HS-27A (cell line): ENCODE data around the gene SCRT2.

Experiments
- DNase-seq: peaks from one replicate; pipeline ENCODE4 v3.0.0-alpha.2; 2012; ENCODE audit warnings: low read depth, missing footprints

Gene SCRT2

DNA sequence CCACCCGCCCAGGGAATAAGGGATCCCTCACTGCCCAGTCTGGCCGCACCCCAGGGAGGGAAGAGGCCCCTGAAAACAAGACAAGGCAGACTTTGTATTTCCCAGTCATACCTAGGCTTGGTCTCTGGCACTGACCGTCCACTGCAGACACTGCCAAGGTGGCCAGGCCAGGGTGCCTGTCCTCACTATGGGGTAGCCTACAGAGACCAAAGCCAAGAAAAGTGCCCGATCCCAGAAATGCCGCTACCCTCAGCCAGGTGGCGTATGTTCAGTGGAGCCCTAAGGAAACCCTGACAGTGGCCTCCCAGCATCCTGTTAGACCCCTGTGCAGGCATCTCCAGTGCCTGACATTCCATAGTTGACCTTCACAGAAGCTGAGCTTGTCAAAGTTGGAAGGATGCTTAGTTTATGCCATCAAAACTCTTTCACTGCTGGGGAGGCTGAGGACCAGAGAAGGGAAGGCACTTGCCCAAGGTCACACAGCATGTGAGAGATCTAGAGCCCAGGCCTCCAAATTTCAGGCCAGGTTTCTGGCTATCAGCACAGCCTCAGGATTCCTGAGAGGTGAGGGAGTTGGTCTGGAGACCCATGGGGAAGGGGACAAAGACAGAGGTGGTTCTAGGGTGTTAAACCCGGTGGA is 2.5 kb downstream of the SCRT2 start:
- no peak for DNase-seq

DNA sequence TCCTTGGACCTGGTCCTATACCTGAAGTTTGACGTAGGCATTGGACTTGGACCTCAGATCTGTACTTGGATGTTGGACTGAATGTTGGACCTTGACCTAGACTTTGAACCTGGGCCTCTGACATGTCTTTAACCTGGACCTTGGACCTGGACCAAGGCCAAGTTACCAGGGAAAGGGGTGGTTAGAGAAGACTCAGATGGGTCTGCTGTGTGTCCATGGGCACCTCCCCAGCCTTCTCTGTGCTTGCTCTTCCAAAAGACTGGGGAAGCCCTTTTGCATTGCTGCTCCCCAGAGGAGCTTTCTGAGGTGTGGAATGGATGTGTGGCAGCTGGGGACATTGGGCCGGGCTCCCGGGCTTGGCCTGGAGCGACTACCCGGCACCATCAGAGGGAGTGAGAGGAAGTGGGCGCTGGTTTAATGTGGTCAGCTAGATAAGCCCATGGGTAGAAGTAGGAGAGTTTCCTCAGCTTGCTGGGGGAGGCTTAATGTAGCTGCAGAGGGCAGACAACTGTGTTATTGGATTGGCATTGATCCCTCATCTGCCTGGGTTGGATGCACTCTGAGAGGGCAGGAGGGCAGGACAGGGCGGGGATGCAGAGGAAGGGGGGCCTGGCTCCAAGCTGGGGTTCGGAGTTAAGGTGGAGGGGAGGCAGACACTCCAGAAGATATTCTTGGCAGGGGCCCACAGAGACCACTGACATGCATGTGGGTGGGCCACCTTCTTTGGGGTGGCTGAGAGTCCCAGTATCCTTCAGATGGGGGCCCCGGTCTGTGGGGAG is 4.2 kb downstream of the SCRT2 start:
- DNase-seq, result no peak

DNA sequence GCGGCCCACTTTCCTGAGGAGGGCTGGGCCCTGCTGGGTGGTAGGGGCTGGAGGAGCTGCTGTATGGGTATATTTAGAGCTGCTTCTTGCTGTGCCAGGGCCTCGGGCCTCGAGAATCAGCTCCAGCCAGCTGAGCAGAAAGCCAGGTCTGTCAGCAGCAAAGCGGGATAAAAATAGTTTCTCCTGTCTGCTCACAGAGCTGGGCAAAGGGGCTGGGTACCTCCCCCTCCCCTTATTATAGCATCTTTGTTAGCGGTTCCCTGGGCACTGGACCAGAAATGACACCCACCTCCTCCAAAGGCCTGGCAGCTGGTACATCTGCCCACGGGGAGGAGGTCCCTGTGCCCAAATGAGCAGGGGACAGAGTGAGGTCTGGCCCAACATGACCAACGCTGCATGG is 6.0 kb downstream of the SCRT2 start:
- no peak for DNase-seq

DNA sequence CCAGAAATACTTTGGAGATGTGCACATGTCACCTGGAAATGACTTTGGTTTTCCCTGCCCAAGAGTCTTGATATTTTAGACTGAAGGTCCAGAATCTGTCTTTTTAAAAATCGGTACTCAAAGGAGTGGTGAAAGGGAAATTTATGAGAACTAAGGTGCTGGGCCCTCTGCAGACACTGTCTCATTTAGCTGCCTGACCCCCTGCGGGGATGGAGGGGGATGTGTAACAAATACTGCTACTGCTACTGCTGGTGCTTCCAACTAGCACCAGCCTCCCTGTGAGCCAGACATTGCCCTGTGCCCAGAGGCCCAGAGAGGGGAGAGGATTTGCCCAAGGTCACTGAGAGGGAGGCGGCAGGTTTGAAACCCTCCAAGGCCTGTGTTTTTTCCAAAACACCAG is 7.0 kb downstream of the SCRT2 start:
- DNase-seq, result no peak

DNA sequence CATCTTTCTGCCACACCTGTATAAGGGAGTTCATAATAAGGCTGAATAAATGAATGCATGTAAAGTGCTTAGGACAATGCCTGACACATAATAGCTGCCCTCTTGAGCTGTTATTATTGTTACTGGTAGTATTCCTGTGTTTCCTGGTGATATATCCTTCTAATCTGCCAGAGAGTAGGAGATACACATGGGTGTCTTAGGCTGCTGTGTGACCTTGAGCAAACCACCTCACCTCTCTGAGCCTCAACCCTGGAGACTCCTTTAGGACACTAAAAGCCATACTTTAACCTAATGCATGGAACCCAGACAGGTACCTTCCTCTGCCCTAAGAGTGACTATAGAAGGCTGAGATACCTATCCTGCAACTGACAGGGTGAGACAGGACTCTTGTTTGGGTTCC is 7.6 kb downstream of the SCRT2 start:
- DNase-seq, result no peak

DNA sequence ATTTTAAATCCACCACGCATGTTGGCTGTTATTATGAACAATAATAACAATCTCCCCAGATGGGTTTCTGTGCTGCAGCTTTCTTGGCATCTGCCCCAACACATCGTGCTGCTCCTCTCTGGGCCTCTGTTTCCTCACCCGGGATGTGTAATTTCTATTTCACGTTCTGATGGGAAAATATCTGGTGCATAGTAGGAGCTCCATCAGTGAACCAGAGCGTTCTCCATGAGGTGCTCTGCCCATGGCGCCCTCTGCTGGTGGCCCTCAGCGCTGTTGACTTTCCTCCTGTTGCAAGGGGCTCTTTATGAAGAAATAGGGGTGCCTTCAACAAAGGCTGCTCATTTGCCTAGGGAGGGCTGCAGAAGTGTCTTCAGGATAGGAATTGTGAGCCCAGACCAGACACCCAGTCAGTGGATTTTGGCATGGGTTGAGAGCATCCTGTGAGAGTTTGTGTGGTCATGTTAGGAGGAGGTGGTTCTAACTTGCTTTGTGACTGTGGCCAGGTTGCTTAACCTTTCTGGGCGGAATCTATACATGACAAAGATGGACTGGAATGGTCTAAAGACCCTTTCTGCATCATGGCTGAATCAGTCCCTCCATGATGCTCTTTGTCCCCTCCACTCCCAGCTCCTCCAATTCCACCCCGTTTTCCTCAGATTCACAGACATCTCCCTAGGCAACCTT is 8.1 kb downstream of the SCRT2 start:
- no peak for DNase-seq

DNA sequence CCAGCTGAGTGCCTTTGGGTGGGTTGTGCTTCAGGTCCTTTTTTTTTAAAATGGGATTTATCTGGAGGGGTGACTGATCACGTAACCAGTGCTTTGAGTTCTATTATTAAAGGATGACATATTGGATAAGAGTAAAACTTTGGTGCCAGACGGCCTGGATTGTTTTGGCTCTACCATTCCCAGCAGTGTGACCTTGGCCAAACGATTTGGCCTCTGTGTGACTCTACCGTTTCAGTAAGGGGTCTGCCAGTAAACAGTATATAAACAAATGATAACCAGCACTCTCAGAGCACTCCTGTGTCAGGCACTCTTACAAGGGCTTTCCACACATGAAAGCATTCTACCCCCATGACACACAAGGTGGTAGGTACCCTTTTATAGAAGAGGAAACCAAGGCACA is 8.7 kb downstream of the SCRT2 start:
- no peak for DNase-seq

DNA sequence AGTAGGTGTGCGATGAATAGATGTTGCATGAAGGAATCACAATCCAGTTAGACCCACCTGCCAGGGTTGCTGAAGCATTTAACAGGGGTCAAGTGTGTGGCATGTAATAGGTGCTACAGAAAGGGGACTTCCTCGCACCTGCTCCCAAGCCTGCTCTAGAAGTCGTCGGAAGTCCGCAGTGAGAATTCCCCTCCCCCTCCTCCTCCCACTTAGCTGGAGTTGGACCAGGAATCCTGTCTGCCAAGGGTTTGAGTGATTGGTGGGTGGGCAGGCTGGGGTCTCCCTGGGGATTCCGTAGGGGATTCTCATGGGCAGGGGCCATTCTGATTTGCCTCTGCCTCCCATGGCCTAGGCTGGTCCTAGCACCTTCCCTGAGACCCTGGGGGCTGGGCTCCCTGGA is 10.3 kb downstream of the SCRT2 start:
- no peak for DNase-seq

DNA sequence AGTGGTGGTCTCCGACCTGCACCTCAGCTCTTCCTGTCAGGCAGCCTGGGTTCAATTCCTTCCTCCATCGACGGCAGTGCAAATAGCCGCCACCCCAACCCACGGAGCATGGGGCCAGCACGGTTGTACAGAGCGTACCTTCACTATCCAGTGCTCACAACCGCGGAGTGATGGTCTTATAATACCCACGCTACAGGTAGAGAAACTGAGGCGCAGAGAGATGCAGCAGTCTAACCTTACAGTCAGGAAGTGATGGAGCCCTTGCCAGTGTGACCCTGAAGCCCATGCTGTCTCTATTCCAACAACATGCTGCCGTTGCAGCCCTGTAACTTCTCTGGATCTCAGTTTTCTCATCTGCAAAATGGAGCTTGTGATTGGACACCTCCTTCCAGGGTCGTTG is 11.0 kb downstream of the SCRT2 start:
- DNase-seq, result no peak

DNA sequence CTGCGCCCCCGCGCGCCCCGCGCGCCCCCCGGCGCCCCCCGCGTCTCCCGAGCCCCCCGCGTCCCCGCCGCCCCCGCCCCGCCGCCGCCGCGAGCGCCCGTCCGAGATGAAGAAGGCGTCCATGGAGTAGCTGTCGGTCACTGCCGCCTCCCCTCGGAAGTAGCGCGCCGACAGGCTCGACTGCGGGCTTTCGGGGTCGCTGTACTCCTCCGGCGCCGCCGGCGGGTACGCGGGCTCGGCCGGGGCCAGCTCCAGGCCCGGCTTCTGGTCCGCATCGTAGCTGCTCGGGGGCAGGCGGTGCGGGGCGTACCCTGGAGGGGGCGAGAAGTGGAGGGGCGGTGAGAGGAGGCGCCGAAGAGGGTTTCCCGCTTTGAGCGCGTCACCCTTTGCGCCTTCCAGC is 11.5 kb downstream of the SCRT2 start:
- no peak for DNase-seq

DNA sequence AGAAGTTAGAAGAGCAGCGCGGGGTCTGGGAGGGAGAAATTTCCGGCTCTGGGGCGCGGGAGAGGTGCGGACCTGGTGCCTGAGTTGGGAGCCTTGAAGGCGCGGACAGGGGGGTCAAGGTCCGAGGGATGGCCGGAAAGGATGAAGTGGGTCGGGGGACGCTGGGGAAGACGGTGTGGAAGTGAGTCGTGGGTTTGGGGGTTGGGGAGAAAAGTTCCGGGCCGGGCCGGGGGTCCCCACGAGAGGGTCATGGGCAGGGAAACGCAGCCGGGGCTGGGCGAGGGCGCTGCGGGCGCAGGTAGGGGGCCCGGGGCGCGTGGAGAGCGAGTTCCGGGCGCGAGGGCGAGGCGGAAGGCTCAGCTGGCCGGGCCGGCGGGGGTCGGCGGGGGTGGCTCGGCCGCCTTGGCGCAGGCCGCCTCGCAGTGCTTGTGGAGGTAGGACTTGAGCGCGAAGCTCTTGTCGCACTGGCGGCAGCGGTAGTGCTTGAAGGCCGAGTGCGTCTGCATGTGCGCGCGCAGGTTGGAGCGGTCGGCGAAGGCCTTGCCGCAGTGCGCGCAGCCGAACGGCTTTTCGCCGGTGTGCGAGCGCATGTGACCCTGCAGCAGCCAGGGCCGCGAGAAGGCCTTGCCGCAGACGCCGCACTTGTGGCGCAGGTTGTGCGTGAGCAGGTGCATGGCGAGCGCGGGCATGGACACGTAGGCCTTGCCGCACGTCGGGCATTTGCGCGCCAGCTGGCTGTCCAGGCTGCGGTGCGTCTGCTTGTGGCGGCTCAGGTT is 12.1 kb downstream of the SCRT2 start:
- no peak for DNase-seq

DNA sequence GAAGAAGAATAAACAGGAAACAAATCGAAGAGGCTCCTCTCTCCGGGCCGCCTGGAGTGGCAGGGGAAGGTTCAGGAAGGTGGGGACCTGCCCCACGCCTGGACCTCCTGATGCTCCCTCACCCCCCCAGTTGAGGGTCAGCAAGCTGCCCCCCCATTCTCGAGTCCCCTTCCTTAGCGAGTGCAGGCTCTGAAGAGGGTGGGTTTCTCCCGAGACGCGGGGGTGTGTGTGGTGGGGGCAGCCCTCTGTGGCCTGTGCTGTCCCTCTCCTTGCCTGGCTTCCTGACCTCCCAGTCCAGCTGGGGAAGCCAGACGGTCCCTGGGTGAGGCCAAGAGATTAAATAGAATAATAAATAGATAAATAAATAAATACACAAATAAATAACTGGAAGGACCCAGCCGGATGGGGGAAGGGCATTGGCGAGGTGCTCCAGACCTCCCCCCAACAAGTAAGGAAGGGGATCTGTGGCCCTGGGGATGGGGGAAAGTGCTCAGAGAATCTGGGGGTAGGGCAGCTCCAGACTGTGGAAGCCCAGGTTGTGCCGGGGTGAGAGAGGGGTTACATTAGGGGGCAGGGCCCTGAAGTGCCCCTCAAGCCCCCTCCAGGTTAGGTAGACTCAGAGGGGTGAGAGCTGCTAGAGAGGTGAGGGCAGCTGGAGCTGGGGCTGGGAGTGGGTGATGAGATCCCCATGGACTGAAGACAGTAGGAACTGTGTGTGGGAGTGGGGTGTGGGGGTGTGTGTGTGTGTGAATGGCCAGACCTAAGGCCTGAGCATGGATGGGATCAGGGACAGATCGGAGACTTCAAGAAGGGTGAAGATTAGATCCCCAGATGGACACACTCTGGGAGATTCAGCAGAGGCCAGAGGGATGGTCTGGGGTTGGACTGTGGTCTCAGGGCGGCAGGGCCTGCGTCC is 13.1 kb downstream of the SCRT2 start:
- no peak for DNase-seq

DNA sequence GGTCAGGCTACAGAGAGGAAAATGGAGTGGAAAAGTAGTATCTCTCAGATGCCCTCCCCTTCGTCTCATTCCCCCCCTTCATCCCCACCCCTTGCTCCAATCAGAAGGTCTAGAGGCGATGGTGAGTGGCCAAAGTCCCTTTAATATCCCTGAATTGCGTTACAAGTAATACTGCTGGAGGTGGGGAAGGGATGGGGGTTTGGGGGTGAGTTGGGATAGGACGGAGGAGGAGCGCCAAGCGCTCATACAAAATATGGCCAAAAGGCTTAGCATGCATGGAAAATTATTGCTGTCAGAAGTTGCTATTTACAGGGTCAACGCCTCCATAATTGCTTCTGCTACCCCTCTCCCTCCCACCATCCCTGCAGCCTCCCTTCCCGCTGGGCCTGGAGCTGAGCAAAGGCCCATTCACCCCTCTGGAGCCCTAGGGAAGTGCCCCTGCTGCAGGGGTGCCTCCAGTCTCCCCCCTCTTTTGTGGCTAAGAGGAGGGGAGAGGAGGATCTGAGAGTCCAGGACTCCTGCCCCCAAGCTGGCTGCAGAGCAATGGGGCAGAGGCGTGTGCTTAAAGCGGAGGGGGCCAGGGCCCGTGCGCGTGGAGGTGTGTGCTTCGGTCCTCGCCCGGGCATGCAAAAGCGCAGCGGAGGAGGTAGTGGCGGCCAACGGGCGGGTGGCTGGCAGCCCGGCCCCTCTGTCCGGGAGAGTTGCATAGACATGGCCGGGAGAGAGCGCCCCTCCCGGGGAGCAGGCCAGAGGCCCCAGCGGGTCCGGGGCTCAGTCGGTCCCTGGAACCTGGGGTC is 13.9 kb downstream of the SCRT2 start:
- DNase-seq, result no peak

DNA sequence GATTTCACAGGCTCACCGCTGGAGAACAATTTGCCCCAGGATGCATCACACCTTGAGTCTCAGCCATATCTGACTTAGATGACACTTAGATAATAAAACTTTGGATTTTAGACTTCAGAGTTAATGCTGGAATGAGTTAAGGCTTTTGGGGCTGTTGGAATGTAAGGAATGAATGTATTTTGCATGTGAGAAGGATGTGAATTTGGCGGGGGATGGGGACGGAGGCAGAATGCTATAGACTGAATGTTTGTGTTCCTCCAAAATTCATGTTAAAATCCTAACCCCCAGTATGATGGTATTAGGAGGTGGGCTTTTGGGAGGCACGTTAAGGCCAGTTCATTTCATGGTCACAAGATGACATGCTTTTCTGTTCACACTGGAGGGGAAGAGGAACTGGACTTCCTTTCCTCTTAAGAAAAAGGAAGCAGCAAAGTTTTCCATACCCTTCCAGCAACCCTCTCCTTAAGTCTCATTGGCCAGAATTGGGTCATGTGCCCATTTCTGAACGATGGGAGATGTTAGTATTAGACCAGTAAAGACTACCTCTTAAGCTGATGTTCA is 16.8 kb downstream of the SCRT2 start:
- no peak for DNase-seq

DNA sequence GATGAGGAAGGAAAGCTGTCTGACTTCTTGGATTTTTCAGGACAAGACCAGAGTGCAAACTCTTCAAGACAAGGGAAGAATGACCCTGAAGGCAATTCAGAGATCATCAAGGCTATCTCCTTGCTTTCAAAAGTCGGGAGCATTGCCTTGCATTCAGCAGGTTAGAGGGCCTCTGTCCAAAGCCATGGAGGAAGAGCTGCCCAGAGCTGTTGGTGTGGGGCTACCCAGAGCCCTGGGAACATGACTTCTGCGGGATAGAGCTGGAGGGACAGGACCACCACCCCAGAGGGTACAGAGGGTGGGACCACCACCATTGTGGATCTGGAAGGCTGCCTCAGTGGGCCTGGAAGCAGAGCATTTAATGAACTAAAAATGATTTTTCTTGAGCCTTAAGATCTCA is 17.4 kb downstream of the SCRT2 start:
- no peak for DNase-seq

DNA sequence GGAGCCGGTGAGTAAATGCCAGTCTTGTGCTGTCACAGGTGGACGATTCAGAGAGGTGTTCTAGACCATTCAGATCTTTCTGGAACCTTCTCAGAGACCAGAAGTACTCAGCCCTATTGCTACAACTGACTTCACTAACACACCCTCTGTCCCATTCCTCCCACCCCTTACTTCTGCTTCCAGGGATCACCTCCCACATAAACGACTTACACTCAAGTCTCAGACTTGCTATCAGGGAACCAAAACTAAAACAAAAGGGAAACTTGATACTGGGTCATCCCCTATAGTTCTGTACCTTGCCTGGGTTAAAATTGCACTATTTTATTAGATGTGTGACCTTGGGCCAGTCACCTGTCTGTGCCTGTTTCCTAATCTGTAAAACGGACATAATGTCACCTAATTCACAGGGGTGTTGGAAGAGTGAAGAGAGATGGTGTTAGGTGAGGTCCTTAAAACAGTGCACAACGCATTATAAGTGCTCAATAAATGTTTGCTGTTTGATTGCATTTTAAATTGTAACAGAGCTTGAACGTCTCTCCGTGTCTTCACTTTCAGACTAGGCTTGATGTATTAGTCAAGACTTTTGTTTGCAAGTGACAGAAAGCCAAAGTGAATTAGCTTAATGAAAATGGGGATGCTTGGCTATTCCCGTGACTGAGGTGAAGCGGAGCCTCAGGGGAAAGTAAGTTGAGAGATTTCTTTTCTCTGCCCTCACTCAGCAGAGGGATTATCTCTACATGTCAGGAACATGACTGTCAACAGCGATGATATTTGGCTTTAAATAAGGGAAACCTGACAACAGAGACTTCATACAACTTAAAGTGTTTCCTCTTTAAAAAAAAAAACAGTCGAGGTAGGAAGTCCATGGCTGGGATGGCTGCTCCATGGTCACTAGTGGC is 19.6 kb downstream of the SCRT2 start:
- DNase-seq, result no peak

DNA sequence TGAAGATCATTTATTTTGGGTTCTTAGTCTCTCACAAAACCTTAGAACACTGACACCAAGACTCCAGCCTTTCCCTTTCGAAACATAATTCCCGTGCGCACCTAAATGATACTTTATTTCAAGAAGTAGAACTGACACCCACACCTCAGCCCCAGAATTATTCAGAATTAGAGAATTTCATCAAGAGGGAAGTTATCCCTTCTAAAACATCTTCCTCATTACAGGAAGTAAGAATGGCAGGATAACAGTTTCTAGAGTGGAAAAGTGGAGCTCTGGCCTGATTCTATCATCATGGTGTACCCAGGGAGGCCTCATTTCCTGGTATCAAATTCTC is 21.2 kb downstream of the SCRT2 start:
- DNase-seq, result no peak

DNA sequence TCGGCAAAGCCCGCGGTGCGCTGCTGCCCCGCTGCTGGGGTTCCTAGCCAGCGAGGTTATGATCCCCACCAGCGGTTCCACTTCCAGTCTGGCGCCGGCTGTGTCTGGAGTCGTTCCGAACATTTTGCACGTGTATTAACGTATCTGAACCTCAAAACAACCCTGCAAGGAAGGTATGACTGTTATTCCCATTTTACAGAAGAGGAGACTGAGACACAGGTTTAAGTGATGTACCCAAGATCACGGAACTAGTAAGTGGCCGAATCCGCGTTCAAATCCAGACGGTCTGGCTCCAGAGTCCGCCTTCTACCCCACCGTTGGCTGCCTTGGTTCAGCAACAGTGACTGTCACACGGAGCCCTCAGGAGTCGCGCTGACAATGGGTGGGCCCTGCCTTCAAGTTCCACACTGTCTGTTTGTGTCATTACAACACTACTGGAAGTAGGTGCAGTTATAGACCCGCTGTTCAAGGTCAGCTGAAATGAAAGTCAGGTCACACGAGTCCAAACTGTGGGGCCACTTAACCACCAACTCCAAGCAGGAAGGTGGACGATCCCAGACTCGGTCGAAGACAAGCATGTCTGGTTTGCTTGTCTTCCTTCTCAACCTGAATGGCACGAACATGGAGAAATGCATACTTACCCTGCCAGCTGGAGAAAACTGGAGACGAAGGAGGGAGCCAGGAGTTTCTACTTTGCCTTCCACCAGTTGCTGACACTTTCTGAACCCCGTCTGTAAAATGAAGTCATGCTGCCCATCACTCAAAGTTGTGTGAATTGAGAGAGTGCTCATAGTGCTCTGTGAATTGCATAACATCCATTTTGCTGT is 21.8 kb downstream of the SCRT2 start:
- DNase-seq, result no peak
